ENCODE measurements around the gene CLEC2D.
"Not testable (repeated sequence)": the region's sequence is repeated elsewhere in the genome, so short reads cannot be mapped to it uniquely, and the experiment has no call there.

Gene CLEC2D

GRCh38 chr12:9687228-9687627 is 17.7 kb downstream of the CLEC2D start:
- no peak overlapping the region for H3K4me3 ChIP-seq (ENCODE audit: low read depth in 1 of 2, low read length in 2 of 2)
- H3K4me1 ChIP-seq (ENCODE audit: control insufficient read depth in 1 of 2, insufficient read depth in 2 of 2, low read length in 2 of 2), result no peaks in the 10 kb centered on the region
- no peaks in the 10 kb centered on the region for H3K27me3 ChIP-seq (ENCODE audit: low read depth, low read length)
- no peaks in the 10 kb centered on the region for H3K9me3 ChIP-seq (ENCODE audit: control insufficient read depth in 1 of 2, low read length in 2 of 2)
- no peak overlapping the region for H3K27ac ChIP-seq (ENCODE audit: low read length)
- peaks cover 10 to 22% of the 10 kb centered on the region in 2 donors for H3K36me3 ChIP-seq (ENCODE audit: control insufficient read depth in 1 of 2, insufficient read depth in 2 of 2, low read length in 2 of 2)

- H3K4me3 ChIP-seq (ENCODE audit: low read depth in 1 of 2, low read length in 2 of 2), result no peak overlapping the region
- no peak overlapping the region for H3K27ac ChIP-seq (ENCODE audit: low read length)
- no peaks in the 10 kb centered on the region for H3K27me3 ChIP-seq (ENCODE audit: low read depth, low read length)
- peaks cover 11 to 29% of the 10 kb centered on the region in 2 donors for H3K36me3 ChIP-seq (ENCODE audit: control insufficient read depth in 1 of 2, insufficient read depth in 2 of 2, low read length in 2 of 2)
- H3K9me3 ChIP-seq (ENCODE audit: control insufficient read depth in 1 of 2, low read length in 2 of 2), result peaks cover 0 to 3% of the 10 kb centered on the region in 2 donors
- H3K4me1 ChIP-seq (ENCODE audit: control insufficient read depth in 1 of 2, insufficient read depth in 2 of 2, low read length in 2 of 2), result no peaks in the 10 kb centered on the region
Observed at GRCh38 chr12:9692909-9693308, 23.4 kb downstream of the CLEC2D start.

- Histone ChIP-seq H3K27ac (ENCODE audit: low read length) (no peak overlapping the region), H3K27me3 (ENCODE audit: low read depth, low read length) (no peaks in the 10 kb centered on the region), H3K9me3 (ENCODE audit: control insufficient read depth in 1 of 2, low read length in 2 of 2) (peaks cover 0 to 3% of the 10 kb centered on the region in 2 donors), H3K4me3 (ENCODE audit: low read depth in 1 of 2, low read length in 2 of 2) (no peak overlapping the region), H3K36me3 (ENCODE audit: control insufficient read depth in 1 of 2, insufficient read depth in 2 of 2, low read length in 2 of 2) (peaks cover 6 to 17% of the 10 kb centered on the region in 2 donors), H3K4me1 (ENCODE audit: control insufficient read depth in 1 of 2, insufficient read depth in 2 of 2, low read length in 2 of 2) (no peaks in the 10 kb centered on the region)
Observed at GRCh38 chr12:9694241-9694640, 24.7 kb downstream of the CLEC2D start.

- H3K27ac ChIP-seq (ENCODE audit: low read length); H3K27me3 ChIP-seq (ENCODE audit: low read depth, low read length); H3K9me3 ChIP-seq (ENCODE audit: control insufficient read depth in 1 of 2, low read length in 2 of 2); H3K4me1 ChIP-seq (ENCODE audit: control insufficient read depth in 1 of 2, insufficient read depth in 2 of 2, low read length in 2 of 2); H3K4me3 ChIP-seq (ENCODE audit: low read depth in 1 of 2, low read length in 2 of 2): not testable (repeated sequence)
- H3K36me3 ChIP-seq (ENCODE audit: control insufficient read depth in 1 of 2, insufficient read depth in 2 of 2, low read length in 2 of 2), result peaks cover 6 to 16% of the 10 kb centered on the region in 2 donors
Observed at GRCh38 chr12:9695150-9695549, 25.6 kb downstream of the CLEC2D start.

- not testable (repeated sequence) for H3K27me3 ChIP-seq (ENCODE audit: low read depth, low read length); H3K27ac ChIP-seq (ENCODE audit: low read length); H3K4me3 ChIP-seq (ENCODE audit: low read depth in 1 of 2, low read length in 2 of 2); H3K9me3 ChIP-seq (ENCODE audit: control insufficient read depth in 1 of 2, low read length in 2 of 2); H3K4me1 ChIP-seq (ENCODE audit: control insufficient read depth in 1 of 2, insufficient read depth in 2 of 2, low read length in 2 of 2)
- H3K36me3 ChIP-seq (ENCODE audit: control insufficient read depth in 1 of 2, insufficient read depth in 2 of 2, low read length in 2 of 2), result peaks cover 6 to 16% of the 10 kb centered on the region in 2 donors
Observed at GRCh38 chr12:9695661-9696060, 26.1 kb downstream of the CLEC2D start.

GRCh38 chr12:9697619-9698018 is 28.1 kb downstream of the CLEC2D start:
- H3K9me3 ChIP-seq (ENCODE audit: control insufficient read depth in 1 of 2, low read length in 2 of 2), result peaks cover 0 to 3% of the 10 kb centered on the region in 2 donors
- peaks cover 5 to 16% of the 10 kb centered on the region in 2 donors for H3K36me3 ChIP-seq (ENCODE audit: control insufficient read depth in 1 of 2, insufficient read depth in 2 of 2, low read length in 2 of 2)
- no peaks in the 10 kb centered on the region for H3K27me3 ChIP-seq (ENCODE audit: low read depth, low read length)
- no peaks in the 10 kb centered on the region for H3K4me1 ChIP-seq (ENCODE audit: control insufficient read depth in 1 of 2, insufficient read depth in 2 of 2, low read length in 2 of 2)
- H3K4me3 ChIP-seq (ENCODE audit: low read depth in 1 of 2, low read length in 2 of 2), result no peak overlapping the region
- no peak overlapping the region for H3K27ac ChIP-seq (ENCODE audit: low read length)

- Histone ChIP-seq H3K9me3 (ENCODE audit: control insufficient read depth in 1 of 2, low read length in 2 of 2) (peaks cover 0 to 3% of the 10 kb centered on the region in 2 donors), H3K4me3 (ENCODE audit: low read depth in 1 of 2, low read length in 2 of 2) (no peak overlapping the region), H3K36me3 (ENCODE audit: control insufficient read depth in 1 of 2, insufficient read depth in 2 of 2, low read length in 2 of 2) (peaks cover 0 to 16% of the 10 kb centered on the region in 2 donors), H3K4me1 (ENCODE audit: control insufficient read depth in 1 of 2, insufficient read depth in 2 of 2, low read length in 2 of 2) (no peaks in the 10 kb centered on the region), H3K27me3 (ENCODE audit: low read depth, low read length) (no peaks in the 10 kb centered on the region), H3K27ac (ENCODE audit: low read length) (no peak overlapping the region)
Observed at GRCh38 chr12:9698681-9699080, 29.2 kb downstream of the CLEC2D start.

GRCh38 chr12:9699269-9699897 is 29.9 kb downstream of the CLEC2D start:
- Histone ChIP-seq H3K27me3 (ENCODE audit: low read depth, low read length) (no peaks in the 10 kb centered on the region), H3K36me3 (ENCODE audit: control insufficient read depth in 1 of 2, insufficient read depth in 2 of 2, low read length in 2 of 2) (peaks cover 0 to 15% of the 10 kb centered on the region in 2 donors), H3K4me3 (ENCODE audit: low read depth in 1 of 2, low read length in 2 of 2) (no peak overlapping the region), H3K4me1 (ENCODE audit: control insufficient read depth in 1 of 2, insufficient read depth in 2 of 2, low read length in 2 of 2) (no peaks in the 10 kb centered on the region), H3K27ac (ENCODE audit: low read length) (no peak overlapping the region), H3K9me3 (ENCODE audit: control insufficient read depth in 1 of 2, low read length in 2 of 2) (peaks cover under 1 to 3% of the 10 kb centered on the region in 2 donors)

GRCh38 chr12:9699898-9700605 is 30.5 kb downstream of the CLEC2D start:
- Histone ChIP-seq H3K27me3 (ENCODE audit: low read depth, low read length) (no peaks in the 10 kb centered on the region), H3K4me3 (ENCODE audit: low read depth in 1 of 2, low read length in 2 of 2) (no peak overlapping the region), H3K27ac (ENCODE audit: low read length) (no peak overlapping the region), H3K36me3 (ENCODE audit: control insufficient read depth in 1 of 2, insufficient read depth in 2 of 2, low read length in 2 of 2) (peaks cover 0 to 8% of the 10 kb centered on the region in 2 donors), H3K4me1 (ENCODE audit: control insufficient read depth in 1 of 2, insufficient read depth in 2 of 2, low read length in 2 of 2) (no peaks in the 10 kb centered on the region), H3K9me3 (ENCODE audit: control insufficient read depth in 1 of 2, low read length in 2 of 2) (peaks cover 3% of the 10 kb centered on the region in 2 donors)

GRCh38 chr12:9700606-9700956 is 31.1 kb downstream of the CLEC2D start:
- no peaks in the 10 kb centered on the region for H3K27me3 ChIP-seq (ENCODE audit: low read depth, low read length)
- H3K27ac ChIP-seq (ENCODE audit: low read length), result no peak overlapping the region
- no peaks in the 10 kb centered on the region for H3K4me1 ChIP-seq (ENCODE audit: control insufficient read depth in 1 of 2, insufficient read depth in 2 of 2, low read length in 2 of 2)
- no peak overlapping the region for H3K4me3 ChIP-seq (ENCODE audit: low read depth in 1 of 2, low read length in 2 of 2)
- peaks cover 0 to 3% of the 10 kb centered on the region in 2 donors for H3K36me3 ChIP-seq (ENCODE audit: control insufficient read depth in 1 of 2, insufficient read depth in 2 of 2, low read length in 2 of 2)
- peaks cover 3% of the 10 kb centered on the region in 2 donors for H3K9me3 ChIP-seq (ENCODE audit: control insufficient read depth in 1 of 2, low read length in 2 of 2)

- Histone ChIP-seq H3K9me3 (ENCODE audit: control insufficient read depth in 1 of 2, low read length in 2 of 2) (peaks cover 3% of the 10 kb centered on the region in 2 donors), H3K4me1 (ENCODE audit: control insufficient read depth in 1 of 2, insufficient read depth in 2 of 2, low read length in 2 of 2) (no peaks in the 10 kb centered on the region), H3K4me3 (ENCODE audit: low read depth in 1 of 2, low read length in 2 of 2) (no peak overlapping the region), H3K36me3 (ENCODE audit: control insufficient read depth in 1 of 2, insufficient read depth in 2 of 2, low read length in 2 of 2) (no peaks in the 10 kb centered on the region), H3K27ac (ENCODE audit: low read length) (no peak overlapping the region), H3K27me3 (ENCODE audit: low read depth, low read length) (no peaks in the 10 kb centered on the region)
Observed at GRCh38 chr12:9701380-9702154, 32.1 kb downstream of the CLEC2D start.

All from muscle layer of duodenum (tissue), 2 donors.